Measurements from ENCODE around the gene TRIO. TPM values are rescaled to one million over a fixed set of nuclear protein-coding genes. Genes with fewer than 3 reads are reported as not detected.

TRIO gene
- total RNA-seq, 1 donor, result 211 TPM

DNA sequence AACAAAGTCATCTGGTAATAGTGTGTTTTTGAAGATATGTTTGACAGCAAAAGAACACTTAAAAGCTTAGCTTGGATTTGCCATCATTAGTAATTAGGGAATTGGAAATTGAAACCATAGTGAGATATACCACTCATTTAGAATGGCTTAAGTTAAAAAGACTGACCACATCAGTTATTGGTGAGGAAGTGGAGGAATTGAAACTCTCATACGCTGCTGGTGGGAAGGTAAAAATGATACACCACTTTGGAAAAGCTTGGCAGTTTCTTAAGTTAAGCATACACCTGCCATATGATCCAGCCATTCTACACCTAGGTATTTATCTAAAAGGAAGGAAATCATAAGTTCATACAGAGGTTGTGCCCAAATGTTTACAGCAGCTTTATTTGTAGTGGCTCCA, 213.2 kb downstream of the TRIO start:
- TF ChIP-seq, protein P1, sequence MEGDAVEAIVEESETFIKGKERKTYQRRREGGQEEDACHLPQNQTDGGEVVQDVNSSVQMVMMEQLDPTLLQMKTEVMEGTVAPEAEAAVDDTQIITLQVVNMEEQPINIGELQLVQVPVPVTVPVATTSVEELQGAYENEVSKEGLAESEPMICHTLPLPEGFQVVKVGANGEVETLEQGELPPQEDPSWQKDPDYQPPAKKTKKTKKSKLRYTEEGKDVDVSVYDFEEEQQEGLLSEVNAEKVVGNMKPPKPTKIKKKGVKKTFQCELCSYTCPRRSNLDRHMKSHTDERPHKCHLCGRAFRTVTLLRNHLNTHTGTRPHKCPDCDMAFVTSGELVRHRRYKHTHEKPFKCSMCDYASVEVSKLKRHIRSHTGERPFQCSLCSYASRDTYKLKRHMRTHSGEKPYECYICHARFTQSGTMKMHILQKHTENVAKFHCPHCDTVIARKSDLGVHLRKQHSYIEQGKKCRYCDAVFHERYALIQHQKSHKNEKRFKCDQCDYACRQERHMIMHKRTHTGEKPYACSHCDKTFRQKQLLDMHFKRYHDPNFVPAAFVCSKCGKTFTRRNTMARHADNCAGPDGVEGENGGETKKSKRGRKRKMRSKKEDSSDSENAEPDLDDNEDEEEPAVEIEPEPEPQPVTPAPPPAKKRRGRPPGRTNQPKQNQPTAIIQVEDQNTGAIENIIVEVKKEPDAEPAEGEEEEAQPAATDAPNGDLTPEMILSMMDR (IDR thresholded peaks at IDR 0.05; ENCODE audit: insufficient read depth, low read length), result no peak
- DNase-seq (ENCODE audit: low read depth), result no peak
- no peak overlapping the region for H3K4me3 ChIP-seq (ENCODE audit: low read depth, low read length)

GRCh38 chr5:14357441-14357840, 214.3 kb downstream of the TRIO start:
- no peak for DNase-seq (ENCODE audit: low read depth)
- TF ChIP-seq, protein P1 (IDR thresholded peaks at IDR 0.05; ENCODE audit: insufficient read depth, low read length), result no peak
- H3K4me3 ChIP-seq (ENCODE audit: low read depth, low read length), result no peak overlapping the region

DNA sequence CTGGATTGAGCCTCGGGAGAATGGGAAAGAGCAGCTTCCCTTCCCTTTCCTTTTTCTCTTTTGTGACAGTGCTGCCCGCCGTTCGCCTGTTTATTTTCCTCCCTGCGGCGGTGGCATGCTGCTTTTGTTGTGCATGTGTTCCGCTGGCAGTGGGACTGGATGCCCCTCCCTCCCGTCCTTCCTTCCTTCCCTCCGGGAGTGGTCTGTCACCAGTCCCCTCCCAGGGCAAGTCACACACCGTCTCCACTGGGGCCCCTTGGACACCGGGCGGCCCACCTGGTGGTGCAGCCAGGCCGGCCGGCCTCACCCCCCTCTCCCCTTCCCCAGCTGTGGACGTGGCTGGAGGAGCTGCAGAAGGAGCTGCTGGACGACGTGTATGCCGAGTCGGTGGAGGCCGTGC, 214.7 kb downstream of the TRIO start:
- no peak for DNase-seq (ENCODE audit: low read depth)
- no peak overlapping the region for H3K4me3 ChIP-seq (ENCODE audit: low read depth, low read length)
- TF ChIP-seq, protein P1 (IDR thresholded peaks at IDR 0.05; ENCODE audit: insufficient read depth, low read length), result no peak

- H3K4me3 ChIP-seq (ENCODE audit: low read depth, low read length), result no peak overlapping the region
- no peak for DNase-seq (ENCODE audit: low read depth)
- TF ChIP-seq, protein P1 (IDR thresholded peaks at IDR 0.05; ENCODE audit: insufficient read depth, low read length), result no peak
These were observed 215.4 kb downstream of the TRIO start for GRCh38 chr5:14358536-14358935.

- TF ChIP-seq, protein P1 (IDR thresholded peaks at IDR 0.05; ENCODE audit: insufficient read depth, low read length), result no peak
- DNase-seq (ENCODE audit: low read depth), result no peak
These were observed 216.2 kb downstream of the TRIO start for GRCh38 chr5:14359069-14360043.

DNA sequence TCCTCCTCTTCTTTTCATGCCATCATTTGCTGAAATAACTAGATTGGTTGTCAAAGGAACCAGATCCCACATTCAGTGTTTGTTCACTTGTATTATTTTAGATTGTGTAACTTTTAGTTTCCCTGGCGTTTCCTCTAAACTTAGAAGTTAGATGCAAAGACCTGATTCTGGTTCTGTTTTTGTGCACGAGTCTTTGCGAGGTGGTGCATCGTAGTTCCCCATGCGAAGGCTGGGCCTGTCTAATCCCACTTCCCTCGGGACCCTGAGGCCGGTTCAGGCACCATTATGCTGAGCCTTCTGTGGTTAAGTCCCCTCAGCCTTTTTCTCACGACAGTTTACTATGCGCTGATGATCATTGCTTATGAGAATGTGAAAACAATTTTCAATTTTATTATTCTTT, 219.3 kb downstream of the TRIO start:
- no peak overlapping the region for H3K4me3 ChIP-seq (ENCODE audit: low read depth, low read length)
- no peak for DNase-seq (ENCODE audit: low read depth)
- TF ChIP-seq, protein P1 (IDR thresholded peaks at IDR 0.05; ENCODE audit: insufficient read depth, low read length), result no peak

More at GRCh38 chr5:14359069-14360043, 216.2 kb downstream of the TRIO start:
- H3K4me3 ChIP-seq (ENCODE audit: low read depth, low read length), result no peak overlapping the region
